GM23248 (cell line): ENCODE results near the gene KLHL6.

Experiments
- EZH2 ChIP-seq: fragments of 200-600 bp; sonication (generic); IDR thresholded peaks from 2 replicates; pipeline ENCODE4 v1.6.1; 2018; ENCODE audit warnings: antibody characterized with exemption, mild to moderate bottlenecking; ENCODE audit not compliant: insufficient read depth, poor library complexity, severe bottlenecking
- EZH2phosphoT487 ChIP-seq: fragments of 200-600 bp; sonication (generic); IDR thresholded peaks from 2 replicates; pipeline ENCODE4 v1.6.1; 2018; ENCODE audit warnings: antibody characterized with exemption, moderate library complexity, mild to moderate bottlenecking, low read depth; ENCODE audit not compliant: insufficient read depth

DNA sequence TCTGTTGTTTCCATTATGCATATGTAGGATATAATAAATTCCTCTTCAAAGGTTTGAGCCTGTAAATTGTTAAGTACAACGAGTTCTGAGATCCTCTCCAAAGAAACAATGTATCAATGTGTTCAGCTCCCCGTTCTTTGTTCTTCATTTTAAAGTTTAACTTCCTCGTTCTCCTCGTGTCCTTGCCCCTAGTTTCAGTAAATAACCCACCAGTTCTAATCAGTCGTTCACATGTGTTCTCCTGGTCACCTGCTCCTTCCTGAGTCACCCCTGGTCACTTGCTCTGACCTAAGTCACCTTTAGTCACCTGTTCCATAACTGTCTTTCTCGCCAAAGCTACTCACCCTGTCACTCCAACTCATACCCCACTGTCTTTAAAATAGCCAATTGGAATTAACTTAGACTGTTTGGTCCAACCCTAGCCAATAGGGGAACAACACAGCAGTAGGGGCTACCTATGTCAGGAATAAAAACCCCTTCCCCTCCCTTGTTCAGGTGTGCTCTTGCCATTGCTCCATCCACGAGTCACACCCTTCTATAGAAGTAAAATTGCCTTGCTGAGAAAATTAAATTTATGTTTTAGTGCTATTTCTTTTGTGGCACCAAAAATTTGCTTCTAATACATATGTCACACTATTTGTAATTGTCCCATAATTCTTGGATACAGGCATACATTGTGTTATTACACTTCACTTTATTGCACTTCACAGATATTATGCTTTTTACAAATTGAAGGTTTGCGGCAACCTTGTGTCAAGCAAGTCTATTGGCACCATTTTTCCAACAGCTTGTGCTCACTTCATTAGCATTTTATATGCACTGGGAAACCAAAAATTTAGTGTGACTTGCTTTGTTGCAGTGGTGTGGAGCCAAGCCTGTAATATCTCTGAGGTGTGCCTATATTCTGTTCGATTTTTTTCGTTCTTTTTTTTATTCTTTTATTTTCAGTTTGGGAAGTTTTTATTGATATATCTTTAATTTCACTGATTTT lies 111.8 kb downstream of the KLHL6 start:
- no peak for TF ChIP-seq EZH2
- TF ChIP-seq EZH2phosphoT487: no peak
